ENCODE measurements around the gene GNAO1. TPM values are rescaled to one million over a fixed set of nuclear protein-coding genes. Genes with fewer than 3 reads are reported as not detected.

The GNAO1 gene
- total RNA-seq: 0.57 and 0.83 TPM in 2 replicates

- peak within 1 kb of the TSS; percentile 69 for H3K4me3 Mint-ChIP-seq (ENCODE audit: low read depth)
- H3K27ac Mint-ChIP-seq: no peak within 1 kb of the TSS
- peaks cover 5% of the 10 kb centered on the region for H3K36me3 Mint-ChIP-seq (ENCODE audit: low read depth)
- no peaks in the 10 kb centered on the region for H3K9me3 Mint-ChIP-seq
- intact Hi-C loops (cut with micrococcal nuclease): loop anchor here (5.0 to 10.0 kb wide), 2 partner anchors 716 to 1254 kb away; partner anchors contain the start of gene MMP2
- H3K27me3 Mint-ChIP-seq (ENCODE audit: low read depth): peaks cover 78% of the 10 kb centered on the region
- peaks cover 19% of the 10 kb centered on the region for H3K4me1 Mint-ChIP-seq (ENCODE audit: low read depth)
- DNase-seq (ENCODE audit: low spot score): peak; percentile 44
These were observed at the start of gene GNAO1 for GRCh38 chr16:56191156-56191815. Gene GNAO1, plus strand, starts transcription at chr16:56191489. Its CDS starts 747 bp downstream, at chr16:56192236.

- no peaks in the 10 kb centered on the region for H3K36me3 Mint-ChIP-seq (ENCODE audit: low read depth)
- no peak overlapping the region for H3K27ac Mint-ChIP-seq
- no peaks in the 10 kb centered on the region for H3K9me3 Mint-ChIP-seq
- H3K27me3 Mint-ChIP-seq (ENCODE audit: low read depth): peaks cover 35% of the 10 kb centered on the region
- H3K4me3 Mint-ChIP-seq (ENCODE audit: low read depth): no peak overlapping the region
- H3K4me1 Mint-ChIP-seq (ENCODE audit: low read depth): no peaks in the 10 kb centered on the region
- DNase-seq (ENCODE audit: low spot score): no peak
- intact Hi-C loops (cut with micrococcal nuclease): no loop called here
These were observed 47.6 kb upstream of the GNAO1 start for GRCh38 chr16:56143666-56144065.

GRCh38 chr16:56145369-56145768 is 45.9 kb upstream of the GNAO1 start:
- Mint-ChIP-seq H3K4me3 (ENCODE audit: low read depth) (no peak overlapping the region), H3K36me3 (ENCODE audit: low read depth) (no peaks in the 10 kb centered on the region), H3K9me3 (no peaks in the 10 kb centered on the region), H3K27ac (no peak overlapping the region), H3K27me3 (ENCODE audit: low read depth) (peaks cover 34% of the 10 kb centered on the region), H3K4me1 (ENCODE audit: low read depth) (no peaks in the 10 kb centered on the region)
- intact Hi-C loops (cut with micrococcal nuclease): no loop called here
- no peak for DNase-seq (ENCODE audit: low spot score)

GRCh38 chr16:56151621-56152020 is 39.7 kb upstream of the GNAO1 start:
- Mint-ChIP-seq H3K36me3 (ENCODE audit: low read depth) (no peaks in the 10 kb centered on the region), H3K4me3 (ENCODE audit: low read depth) (no peak overlapping the region), H3K9me3 (no peaks in the 10 kb centered on the region), H3K27me3 (ENCODE audit: low read depth) (peaks cover 34% of the 10 kb centered on the region), H3K27ac (no peak overlapping the region), H3K4me1 (ENCODE audit: low read depth) (no peaks in the 10 kb centered on the region)
- no peak for DNase-seq (ENCODE audit: low spot score)
- intact Hi-C loops (cut with micrococcal nuclease): no loop called here

GRCh38 chr16:56161658-56162057 is 29.6 kb upstream of the GNAO1 start:
- no peaks in the 10 kb centered on the region for H3K36me3 Mint-ChIP-seq (ENCODE audit: low read depth)
- DNase-seq (ENCODE audit: low spot score): no peak
- no peaks in the 10 kb centered on the region for H3K9me3 Mint-ChIP-seq
- no peak overlapping the region for H3K27ac Mint-ChIP-seq
- no peak overlapping the region for H3K4me3 Mint-ChIP-seq (ENCODE audit: low read depth)
- intact Hi-C loops (cut with micrococcal nuclease): no loop called here
- H3K27me3 Mint-ChIP-seq (ENCODE audit: low read depth): peaks cover 18% of the 10 kb centered on the region
- H3K4me1 Mint-ChIP-seq (ENCODE audit: low read depth): peaks cover 3% of the 10 kb centered on the region

- peaks cover 28% of the 10 kb centered on the region for H3K27me3 Mint-ChIP-seq (ENCODE audit: low read depth)
- no peaks in the 10 kb centered on the region for H3K36me3 Mint-ChIP-seq (ENCODE audit: low read depth)
- H3K4me3 Mint-ChIP-seq (ENCODE audit: low read depth): no peak overlapping the region
- H3K27ac Mint-ChIP-seq: no peak overlapping the region
- no peak for DNase-seq (ENCODE audit: low spot score)
- intact Hi-C loops (cut with micrococcal nuclease): no loop called here
- H3K9me3 Mint-ChIP-seq: no peaks in the 10 kb centered on the region
- peaks cover 3% of the 10 kb centered on the region for H3K4me1 Mint-ChIP-seq (ENCODE audit: low read depth)
These were observed 28.2 kb upstream of the GNAO1 start for GRCh38 chr16:56163089-56163488.

DNA sequence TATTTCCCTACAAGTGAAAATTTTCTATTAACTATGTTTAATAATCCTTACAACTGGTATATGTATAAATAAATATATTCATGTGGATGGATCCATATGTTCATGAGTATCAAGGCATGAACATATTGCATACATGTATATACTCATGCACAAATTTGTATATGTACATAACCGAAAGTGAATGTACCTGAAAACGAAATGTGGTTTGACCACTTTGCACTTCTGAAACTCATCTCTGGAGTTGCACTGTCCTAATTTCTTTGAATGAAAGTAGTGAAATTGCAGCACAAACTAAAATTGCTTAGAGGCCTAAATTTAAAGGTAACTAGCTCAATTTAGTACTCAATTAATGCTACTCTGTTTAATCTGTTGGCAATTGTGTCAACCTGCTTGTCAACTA is 27.4 kb upstream of the GNAO1 start:
- H3K4me1 Mint-ChIP-seq (ENCODE audit: low read depth): peaks cover 3% of the 10 kb centered on the region
- intact Hi-C loops (cut with micrococcal nuclease): no loop called here
- DNase-seq (ENCODE audit: low spot score): no peak

GRCh38 chr16:56164636-56165035 is 26.7 kb upstream of the GNAO1 start:
- H3K27me3 Mint-ChIP-seq (ENCODE audit: low read depth): peaks cover 28% of the 10 kb centered on the region
- no peak overlapping the region for H3K4me3 Mint-ChIP-seq (ENCODE audit: low read depth)
- peaks cover 3% of the 10 kb centered on the region for H3K4me1 Mint-ChIP-seq (ENCODE audit: low read depth)
- no peaks in the 10 kb centered on the region for H3K36me3 Mint-ChIP-seq (ENCODE audit: low read depth)
- no peak overlapping the region for H3K27ac Mint-ChIP-seq
- DNase-seq (ENCODE audit: low spot score): no peak
- intact Hi-C loops (cut with micrococcal nuclease): no loop called here
- H3K9me3 Mint-ChIP-seq: no peaks in the 10 kb centered on the region

More for the DNA sequence above, 27.4 kb upstream of the GNAO1 start:
- no peak overlapping the region for H3K27ac Mint-ChIP-seq
- no peaks in the 10 kb centered on the region for H3K36me3 Mint-ChIP-seq (ENCODE audit: low read depth)
- H3K9me3 Mint-ChIP-seq: no peaks in the 10 kb centered on the region
- peaks cover 28% of the 10 kb centered on the region for H3K27me3 Mint-ChIP-seq (ENCODE audit: low read depth)
- no peak overlapping the region for H3K4me3 Mint-ChIP-seq (ENCODE audit: low read depth)

GRCh38 chr16:56174411-56174810 is 16.9 kb upstream of the GNAO1 start:
- Mint-ChIP-seq H3K9me3 (no peaks in the 10 kb centered on the region), H3K27ac (no peak overlapping the region), H3K4me3 (ENCODE audit: low read depth) (no peak overlapping the region), H3K36me3 (ENCODE audit: low read depth) (no peaks in the 10 kb centered on the region), H3K27me3 (ENCODE audit: low read depth) (peaks cover 26% of the 10 kb centered on the region), H3K4me1 (ENCODE audit: low read depth) (no peaks in the 10 kb centered on the region)
- no peak for DNase-seq (ENCODE audit: low spot score)
- intact Hi-C loops (cut with micrococcal nuclease): no loop called here

DNA sequence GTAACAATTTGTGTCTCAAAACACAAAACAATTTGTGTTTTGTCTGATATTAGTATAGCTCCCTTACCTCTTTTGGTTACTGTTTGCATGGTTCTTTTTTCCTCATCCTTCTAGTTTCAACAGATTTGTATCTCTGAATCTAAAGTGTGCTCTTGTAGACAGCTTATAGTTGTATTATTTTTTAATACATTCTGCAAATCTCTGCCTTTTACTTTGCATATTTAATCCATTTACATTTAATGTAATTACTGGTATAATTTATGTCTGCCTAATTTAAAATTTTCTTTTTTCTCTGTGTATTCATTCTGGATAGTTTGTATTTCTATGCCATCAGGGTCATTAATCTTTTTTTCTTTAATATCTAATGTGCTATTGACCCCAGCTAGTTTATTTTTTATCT is 9.9 kb upstream of the GNAO1 start:
- Mint-ChIP-seq H3K9me3 (peaks cover 10% of the 10 kb centered on the region), H3K27ac (no peak overlapping the region), H3K4me3 (ENCODE audit: low read depth) (no peak overlapping the region), H3K36me3 (ENCODE audit: low read depth) (no peaks in the 10 kb centered on the region), H3K4me1 (ENCODE audit: low read depth) (no peaks in the 10 kb centered on the region), H3K27me3 (ENCODE audit: low read depth) (peaks cover 35% of the 10 kb centered on the region)
- intact Hi-C loops (cut with micrococcal nuclease): no loop called here
- no peak for DNase-seq (ENCODE audit: low spot score)

DNA sequence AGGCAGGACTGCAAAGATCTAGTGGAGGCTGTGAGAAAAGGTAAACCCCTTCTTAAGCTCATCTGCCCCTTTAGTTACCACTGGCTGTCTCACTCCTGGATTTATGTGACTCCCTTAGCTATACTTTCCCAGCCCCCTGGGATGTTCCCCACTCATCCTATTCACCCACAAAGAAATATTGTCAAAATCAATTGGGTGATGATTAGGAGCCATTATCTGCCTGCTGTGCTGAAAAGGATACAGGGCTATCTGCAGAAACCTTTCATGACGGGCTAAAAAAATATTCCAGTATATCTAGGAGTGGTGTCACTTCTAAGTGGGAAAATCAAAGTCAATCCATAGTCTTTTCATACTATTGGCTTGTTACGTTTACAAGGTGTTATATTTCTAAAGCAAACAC is 8.0 kb upstream of the GNAO1 start:
- H3K27ac Mint-ChIP-seq: no peak overlapping the region
- H3K4me3 Mint-ChIP-seq (ENCODE audit: low read depth): no peak overlapping the region
- no peak for DNase-seq (ENCODE audit: low spot score)
- no peaks in the 10 kb centered on the region for H3K36me3 Mint-ChIP-seq (ENCODE audit: low read depth)
- H3K27me3 Mint-ChIP-seq (ENCODE audit: low read depth): peaks cover 44% of the 10 kb centered on the region
- peaks cover 10% of the 10 kb centered on the region for H3K9me3 Mint-ChIP-seq
- no peaks in the 10 kb centered on the region for H3K4me1 Mint-ChIP-seq (ENCODE audit: low read depth)
- intact Hi-C loops (cut with micrococcal nuclease): no loop called here

DNA sequence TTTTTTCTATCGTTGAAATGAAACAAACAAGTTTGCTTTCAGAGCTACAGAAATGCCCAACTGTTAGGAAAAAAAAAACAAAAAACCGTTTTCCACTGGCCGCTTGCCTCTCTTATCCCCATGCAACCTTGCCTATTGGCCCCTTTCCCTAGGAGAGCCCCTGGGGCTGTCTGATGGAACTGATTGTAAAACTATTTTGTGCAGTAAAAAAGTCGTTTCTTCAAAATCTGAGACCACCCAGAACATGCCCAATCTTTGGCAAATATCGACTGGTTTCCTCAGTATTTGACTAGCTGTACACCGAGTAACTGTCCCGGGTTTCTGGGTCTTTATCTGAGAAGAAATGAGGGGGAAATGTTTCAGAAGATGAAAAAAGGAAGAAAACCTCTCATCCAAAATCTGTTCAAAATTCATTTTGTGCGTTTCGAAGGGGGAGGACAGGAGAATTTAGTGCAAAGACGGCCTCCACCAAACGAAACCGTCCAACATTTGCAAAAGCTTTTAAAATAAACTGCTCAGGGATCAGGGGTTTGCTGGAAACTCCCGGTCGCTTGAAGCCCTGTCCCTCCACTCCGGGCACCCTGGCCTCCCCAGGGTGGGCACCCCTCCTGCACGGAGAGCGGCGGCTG is 1.1 kb upstream of the GNAO1 start:
- DNase-seq (ENCODE audit: low spot score): no peak
- intact Hi-C loops (cut with micrococcal nuclease): loop anchor here (5.0 to 10.0 kb wide), 2 partner anchors 715 to 1253 kb away; partner anchors contain the start of gene MMP2
- peaks cover 77% of the 10 kb centered on the region for H3K27me3 Mint-ChIP-seq (ENCODE audit: low read depth)
- no peak overlapping the region for H3K27ac Mint-ChIP-seq
- peaks cover 19% of the 10 kb centered on the region for H3K4me1 Mint-ChIP-seq (ENCODE audit: low read depth)
- H3K9me3 Mint-ChIP-seq: no peaks in the 10 kb centered on the region
- peak overlapping the region; percentile 67 for H3K4me3 Mint-ChIP-seq (ENCODE audit: low read depth)
- H3K36me3 Mint-ChIP-seq (ENCODE audit: low read depth): peaks cover 5% of the 10 kb centered on the region

DNA sequence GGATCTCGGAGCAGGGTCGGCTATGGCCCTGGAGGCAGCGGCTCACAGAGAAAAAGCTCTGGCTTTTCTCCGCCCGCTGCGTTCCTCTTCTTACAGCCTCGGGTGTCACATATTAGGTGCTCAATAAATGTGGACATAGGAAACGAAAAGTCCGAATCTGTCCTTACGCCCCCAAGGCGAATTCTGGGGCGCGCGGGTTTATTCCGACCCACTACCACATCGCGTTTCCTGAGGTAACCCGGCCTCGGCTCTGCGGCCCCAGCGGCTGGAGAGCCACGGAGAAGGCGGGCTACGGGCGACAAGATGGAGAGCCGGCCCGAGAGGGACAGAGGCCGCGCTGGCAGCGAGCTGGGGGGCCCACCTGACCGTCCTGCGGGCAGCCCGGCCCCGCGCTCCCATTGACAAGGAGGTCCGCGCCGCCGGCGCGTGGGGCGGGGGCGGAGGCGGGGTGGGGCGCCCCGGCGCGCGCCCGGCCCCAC is 573 bp upstream of the GNAO1 start:
- H3K4me1 Mint-ChIP-seq (ENCODE audit: low read depth): peaks cover 19% of the 10 kb centered on the region
- H3K4me3 Mint-ChIP-seq (ENCODE audit: low read depth): peak overlapping the region; percentile 67
- peaks cover 5% of the 10 kb centered on the region for H3K36me3 Mint-ChIP-seq (ENCODE audit: low read depth)
- no peak for DNase-seq (ENCODE audit: low spot score)
- H3K27me3 Mint-ChIP-seq (ENCODE audit: low read depth): peaks cover 77% of the 10 kb centered on the region
- H3K9me3 Mint-ChIP-seq: no peaks in the 10 kb centered on the region
- intact Hi-C loops (cut with micrococcal nuclease): loop anchor here (5.0 to 10.0 kb wide), 2 partner anchors 716 to 1253 kb away; partner anchors contain the start of gene MMP2
- H3K27ac Mint-ChIP-seq: no peak overlapping the region
